Naive thymus-derived CD4-positive, alpha-beta T cell (primary cell): Measurements from ENCODE around the gene MAGI3. TPM values are rescaled to one million over a fixed set of nuclear protein-coding genes. Genes with fewer than 3 reads are reported as not detected.
"Not testable (repeated sequence)": the region's sequence is repeated elsewhere in the genome, so short reads cannot be mapped to it uniquely, and the experiment has no call there.

Experiments
- ATAC-seq: fragments of 150-1000 bp; cut with Tn5 transposase; 2 replicates; pipeline ENCODE4 v1.10.0; 2021; ENCODE audit warnings: mild to moderate bottlenecking, moderate library complexity
- CTCF ChIA-PET: fragments of 350-600 bp; sonication (Branson Sonifier 250); formaldehyde crosslinking; loops from one replicate; lab custom pipeline; 2021; ENCODE audit warnings: antibody characterized with exemption; lab: Charles Lee
- POLR2A ChIA-PET: fragments of 350-600 bp; sonication (Branson Sonifier 250); formaldehyde crosslinking; loops from one replicate; lab custom pipeline; 2021; ENCODE audit warnings: antibody characterized with exemption, inconsistent platforms; lab: Charles Lee
- DNase-seq, 9 donors: peaks; one replicate each; pipeline versions ENCODE4 v3.0.0 to v3.0.0-alpha.2; 2020 to 2022; ENCODE audit warnings: mixed read lengths in 1 of 9
- H3K27ac ChIP-seq: one replicate; pipeline ENCODE4 v1.7.0; 2013; ENCODE audit warnings: mild to moderate bottlenecking, low read depth, low read length, moderate library complexity
- H3K27me3 ChIP-seq, 2 donors: one replicate each; pipeline ENCODE4 v1.7.0; 2013; ENCODE audit warnings: low read length in 2 of 2, mild to moderate bottlenecking in 2 of 2, moderate library complexity in 2 of 2; ENCODE audit not compliant: control insufficient read depth in 2 of 2, insufficient read depth in 2 of 2
- H3K36me3 ChIP-seq, 3 experiments: 1 replicate in 2 of 3; 2 replicates in 1 of 3; pipeline ENCODE4 v1.7.0; 2013; ENCODE audit warnings: low read length in 3 of 3, mild to moderate bottlenecking in 3 of 3, moderate library complexity in 1 of 3; ENCODE audit not compliant: insufficient read depth in 3 of 3, control insufficient read depth in 2 of 3
- H3K4me1 ChIP-seq, 2 donors: one replicate each; pipeline ENCODE4 v1.7.0; 2013; ENCODE audit warnings: low read length in 2 of 2, mild to moderate bottlenecking in 2 of 2, moderate library complexity in 1 of 2; ENCODE audit not compliant: control insufficient read depth in 2 of 2, insufficient read depth in 2 of 2
- H3K4me3 ChIP-seq: 2 replicates; pipeline ENCODE4 v1.7.0; 2013; ENCODE audit warnings: mild to moderate bottlenecking, low read length
- H3K9me3 ChIP-seq, 3 experiments: 1 replicate in 2 of 3; 2 replicates in 1 of 3; pipeline ENCODE4 v1.7.0; 2013; ENCODE audit warnings: low read length in 3 of 3; ENCODE audit not compliant: control insufficient read depth in 2 of 3
- H3K27ac Mint-ChIP-seq, 9 donors: one replicate each; pipeline ENCODE4 v1.8.0; 2020 to 2022; ENCODE audit warnings: mixed read lengths in 9 of 9, mild to moderate bottlenecking in 8 of 9, moderate library complexity in 5 of 9, inconsistent platforms in 2 of 9
- H3K27me3 Mint-ChIP-seq, 5 donors: one replicate each; pipeline ENCODE4 v1.8.0; 2021 to 2022; ENCODE audit warnings: mixed read lengths in 5 of 5, mild to moderate bottlenecking in 1 of 5
- H3K36me3 Mint-ChIP-seq, 5 donors: one replicate each; pipeline ENCODE4 v1.8.0; 2020 to 2022; ENCODE audit warnings: mixed read lengths in 5 of 5, mild to moderate bottlenecking in 3 of 5, inconsistent platforms in 1 of 5
- H3K4me1 Mint-ChIP-seq, 7 donors: one replicate each; pipeline ENCODE4 v1.8.0; 2020 to 2022; ENCODE audit warnings: mixed read lengths in 7 of 7, mild to moderate bottlenecking in 3 of 7, inconsistent platforms in 1 of 7
- H3K4me3 Mint-ChIP-seq, 10 donors: one replicate each; pipeline ENCODE4 v1.8.0; 2020 to 2022; ENCODE audit warnings: mild to moderate bottlenecking in 10 of 10, mixed read lengths in 10 of 10, moderate library complexity in 6 of 10, inconsistent platforms in 2 of 10
- H3K9me3 Mint-ChIP-seq, 11 donors: one replicate each; pipeline ENCODE4 v1.8.0; 2020 to 2022; ENCODE audit warnings: mixed read lengths in 11 of 11, mild to moderate bottlenecking in 4 of 11, inconsistent platforms in 1 of 11, moderate library complexity in 1 of 11
- intact Hi-C, 2 donors: fragments of 100-400 bp; cut with micrococcal nuclease; formaldehyde crosslinking; loops; one replicate each; pipeline ENCODE4 v1.15.1; 2023
- polyA plus RNA-seq, 2 donors: library from polyadenylated mRNA; unstranded; fragments of 300-500 nt; fragmentation: Illumina TruSeq; gene quantifications; one replicate each; pipeline ENCODE4 v1.2.3, GENCODE V29; 2021
- total RNA-seq, 6 experiments: library from RNA in 5 of 6; stranded (reverse) in 5 of 6; gene quantifications; 1 replicate in 5 of 6; 2 replicates in 1 of 6; pipeline ENCODE4 v1.2.3 and lab custom pipeline; 2021 to 2026

MAGI3 gene
- total and polyA plus RNA-seq, 7 experiments from 2014 or later, result 3.6 to 8.8 (median 6.6) TPM

DNA sequence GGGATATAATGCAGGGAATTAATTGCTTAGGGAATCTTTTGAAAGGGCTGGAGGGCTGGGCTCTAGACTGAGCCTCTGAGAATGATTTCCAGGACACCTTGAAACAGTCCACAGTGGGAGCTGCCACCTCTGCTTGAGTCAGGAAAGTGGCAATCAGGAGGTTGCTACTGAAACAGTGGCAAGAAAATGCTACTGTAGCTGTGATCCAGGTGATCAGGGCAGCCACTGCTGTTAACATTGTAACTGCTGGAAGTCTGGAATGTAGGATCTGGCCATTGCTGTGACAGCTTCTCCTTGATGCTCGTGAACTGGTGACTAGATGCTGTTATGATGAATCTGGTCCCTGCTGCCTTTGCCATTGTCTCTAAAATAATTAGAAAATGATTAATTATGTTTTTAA is 12.8 kb downstream of the MAGI3 start:
- ChIA-PET CTCF (interaction anchor here (0.7 kb wide), 1 partner anchor 1175 kb away, joined by 7 read pairs; no protein-coding TSS in a partner anchor), POLR2A (interaction anchor here (0.6 to 1.5 kb wide), 2 partner anchors 9 to 360 kb away, joined by 3 to 4 read pairs; no protein-coding TSS in a partner anchor)
- peaks cover 0 to 9% (median 4%) of the 10 kb centered on the region in 7 donors for H3K4me1 Mint-ChIP-seq
- no peaks in the 10 kb centered on the region for H3K9me3 ChIP-seq
- peaks cover 0 to 16% (median 6%) of the 10 kb centered on the region in 5 donors for H3K27me3 Mint-ChIP-seq
- H3K4me1 ChIP-seq, result no peaks in the 10 kb centered on the region
- ATAC-seq (no peak), DNase-seq (no peak)
- no peaks in the 10 kb centered on the region for H3K9me3 Mint-ChIP-seq
- H3K27ac ChIP-seq, result no peak overlapping the region
- H3K4me3 ChIP-seq, result no peak overlapping the region
- H3K4me3 Mint-ChIP-seq, result no peak overlapping the region
- H3K27ac Mint-ChIP-seq, result no peak overlapping the region
- H3K36me3 Mint-ChIP-seq, result no peaks in the 10 kb centered on the region
- H3K36me3 ChIP-seq, result no peaks in the 10 kb centered on the region
- peaks cover 0 to 7% of the 10 kb centered on the region in 2 donors for H3K27me3 ChIP-seq
- intact Hi-C loops, result no loop called here

DNA sequence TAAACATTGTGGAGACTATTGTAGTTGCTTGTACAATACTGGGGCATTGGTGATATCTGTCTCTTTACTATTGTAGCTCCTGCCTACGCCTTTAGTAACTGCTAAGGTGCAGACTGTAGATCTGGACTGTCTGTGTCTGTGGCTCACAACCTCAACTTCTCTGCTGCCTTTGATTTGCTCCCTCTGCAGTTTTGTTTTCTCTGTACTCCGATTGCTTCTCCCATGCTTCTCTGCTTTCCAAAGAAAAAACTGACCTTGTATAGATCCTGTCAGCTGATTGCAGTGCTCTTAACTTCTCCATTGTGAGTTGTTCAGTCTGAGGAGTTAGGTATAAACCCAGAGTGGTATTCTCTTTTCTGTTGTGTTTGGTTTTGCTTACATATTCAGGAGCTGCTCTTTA is 15.3 kb downstream of the MAGI3 start:
- Histone ChIP-seq H3K27ac (no peak overlapping the region), H3K4me3 (no peak overlapping the region), H3K9me3 (no peaks in the 10 kb centered on the region), H3K27me3 (no peaks in the 10 kb centered on the region), H3K4me1 (no peaks in the 10 kb centered on the region), H3K36me3 (no peaks in the 10 kb centered on the region)
- H3K9me3 Mint-ChIP-seq, result no peaks in the 10 kb centered on the region
- peaks cover 0 to 9% (median 4%) of the 10 kb centered on the region in 7 donors for H3K4me1 Mint-ChIP-seq
- DNase-seq (no peak), ATAC-seq (no peak)
- H3K4me3 Mint-ChIP-seq, result no peak overlapping the region
- peak overlapping the region in 2 of 9 donors; percentile 12 to 36 for H3K27ac Mint-ChIP-seq
- peaks cover 0 to 6% (median 0%) of the 10 kb centered on the region in 5 donors for H3K27me3 Mint-ChIP-seq
- CTCF ChIA-PET, result no interaction called here
- H3K36me3 Mint-ChIP-seq, result no peaks in the 10 kb centered on the region
- POLR2A ChIA-PET, result interaction anchor here (1.1 kb wide), 1 partner anchor 11 kb away, joined by 6 read pairs; no protein-coding TSS in a partner anchor
- intact Hi-C loops, result no loop called here

DNA sequence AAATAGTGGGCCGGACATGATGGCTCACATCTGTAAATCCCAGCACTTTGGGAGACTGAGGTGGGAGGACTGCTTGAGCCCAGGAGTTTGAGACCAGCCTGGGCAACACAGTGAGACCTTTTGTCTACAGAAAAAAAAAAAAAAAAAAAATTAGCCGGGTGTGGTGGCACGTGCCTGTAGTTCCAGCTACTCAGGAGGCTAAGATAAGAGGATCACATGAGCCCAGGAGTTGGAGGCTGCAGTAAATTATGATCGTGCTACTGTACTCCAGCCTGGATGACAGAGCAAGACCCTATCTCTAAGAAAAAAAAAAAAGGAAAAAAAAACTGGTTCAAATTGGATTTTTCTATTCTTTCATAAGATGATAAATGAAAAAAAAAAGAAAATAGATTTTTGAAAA is 15.8 kb downstream of the MAGI3 start:
- H3K9me3 Mint-ChIP-seq, CTCF ChIA-PET, H3K4me3 Mint-ChIP-seq, H3K27me3 Mint-ChIP-seq, H3K4me1 Mint-ChIP-seq, H3K9me3 ChIP-seq, H3K36me3 Mint-ChIP-seq, H3K27ac ChIP-seq, POLR2A ChIA-PET, H3K27ac Mint-ChIP-seq, H3K4me3 ChIP-seq, H3K36me3 ChIP-seq, H3K4me1 ChIP-seq, intact Hi-C loops, ATAC-seq, H3K27me3 ChIP-seq, DNase-seq: not testable (repeated sequence)

DNA sequence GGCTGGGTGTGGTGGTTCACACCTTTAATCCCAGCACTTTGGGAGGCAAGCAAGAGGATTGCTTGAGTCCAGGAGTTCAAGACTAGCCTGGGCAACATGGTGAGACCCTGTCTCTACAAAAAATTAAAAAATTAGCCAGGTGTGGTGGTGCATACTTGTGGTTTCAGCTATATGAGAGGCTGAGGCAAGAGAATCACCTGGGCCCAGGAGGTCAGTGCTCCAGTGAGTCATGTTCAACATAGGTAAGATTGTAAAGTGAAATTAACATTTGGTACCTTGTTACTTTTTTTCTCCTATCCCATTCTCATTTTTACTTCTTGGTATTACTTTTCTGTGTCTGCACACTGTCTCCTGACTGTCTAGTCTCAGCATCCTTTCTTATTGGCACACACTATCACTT is 19.0 kb downstream of the MAGI3 start:
- no peaks in the 10 kb centered on the region for H3K4me1 ChIP-seq
- H3K9me3 ChIP-seq, result no peaks in the 10 kb centered on the region
- no peak for ATAC-seq
- H3K27ac ChIP-seq, result no peak overlapping the region
- H3K36me3 ChIP-seq, result no peaks in the 10 kb centered on the region
- H3K27me3 ChIP-seq, result no peaks in the 10 kb centered on the region
- POLR2A ChIA-PET, result interaction anchor here (1.0 kb wide), 1 partner anchor 27 kb away, joined by 3 read pairs; no protein-coding TSS in a partner anchor
- Mint-ChIP-seq H3K9me3 (peaks cover 0 to 6% (median 0%) of the 10 kb centered on the region in 11 donors), H3K27ac (no peak overlapping the region), H3K27me3 (peaks cover 0 to 3% (median 0%) of the 10 kb centered on the region in 5 donors), H3K4me3 (no peak overlapping the region), H3K4me1 (peaks cover 0 to 7% (median 4%) of the 10 kb centered on the region in 7 donors), H3K36me3 (peaks cover 0 to 4% (median 0%) of the 10 kb centered on the region in 5 donors)
- intact Hi-C loops, result no loop called here
- CTCF ChIA-PET, result no interaction called here
- no peak for DNase-seq
- H3K4me3 ChIP-seq, result no peak overlapping the region

DNA sequence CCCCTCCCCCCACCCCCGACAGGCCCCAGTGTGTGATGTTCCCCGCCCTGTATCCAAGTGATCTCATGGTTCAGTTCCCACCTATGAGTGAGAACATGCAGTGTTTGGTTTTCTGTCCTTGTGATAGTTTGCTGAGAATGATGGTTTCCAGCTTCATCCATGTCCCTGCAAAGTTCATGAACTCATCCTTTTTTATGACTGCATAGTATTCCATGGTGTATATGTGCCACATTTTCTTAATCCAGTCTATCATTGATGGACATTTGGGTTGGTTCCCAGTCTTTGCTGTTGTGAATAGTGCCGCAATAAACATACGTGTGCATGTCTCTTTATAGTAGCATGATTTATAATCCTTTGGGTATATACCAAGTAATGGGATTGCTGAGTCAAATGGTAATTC is 21.7 kb downstream of the MAGI3 start:
- H3K36me3 ChIP-seq, CTCF ChIA-PET, ATAC-seq, H3K27ac Mint-ChIP-seq, H3K4me3 Mint-ChIP-seq, DNase-seq, POLR2A ChIA-PET, H3K27me3 ChIP-seq, H3K9me3 Mint-ChIP-seq, H3K27me3 Mint-ChIP-seq, H3K4me1 ChIP-seq, H3K36me3 Mint-ChIP-seq, H3K27ac ChIP-seq, H3K4me3 ChIP-seq, H3K9me3 ChIP-seq, H3K4me1 Mint-ChIP-seq: not testable (repeated sequence)
- intact Hi-C loops, result loop anchor here in 1 of 2 donors (10.0 kb wide), 1 partner anchor 523 kb away; no protein-coding TSS in a partner anchor

DNA sequence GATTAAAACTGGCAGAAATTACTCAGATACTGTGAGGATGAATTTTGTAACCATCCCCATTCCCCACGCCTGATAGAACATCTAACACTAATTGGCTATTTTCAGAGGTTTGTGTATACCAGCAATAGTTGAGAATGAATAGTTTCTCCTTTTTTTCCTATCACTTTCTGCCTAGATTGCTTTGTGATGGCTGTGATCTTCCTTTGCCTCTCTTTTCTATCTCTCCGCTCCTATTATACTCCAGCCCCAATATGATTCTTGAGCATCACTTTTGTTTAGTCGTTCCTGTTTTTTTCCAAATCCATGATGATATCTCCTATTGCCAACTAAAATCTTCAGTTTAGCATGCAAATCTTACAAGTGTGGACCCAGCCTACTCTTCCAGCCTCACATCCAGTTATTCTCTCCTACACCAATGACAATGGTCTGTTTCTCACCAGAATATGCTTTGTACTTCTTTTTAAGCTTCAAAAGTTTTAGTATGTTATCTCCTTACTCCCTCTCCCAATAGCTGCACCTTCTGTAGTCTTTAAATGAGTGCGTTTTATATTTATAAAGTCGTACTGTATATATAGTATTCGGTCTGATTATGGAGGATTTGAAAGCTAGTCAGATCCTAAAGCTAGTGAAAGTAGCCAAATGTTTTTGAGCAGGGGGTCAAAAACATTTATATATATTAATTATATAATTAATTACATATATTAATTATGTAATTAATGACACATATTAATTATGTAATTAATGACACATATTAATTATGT is 25.2 kb downstream of the MAGI3 start:
- Histone ChIP-seq H3K27me3 (no peaks in the 10 kb centered on the region), H3K27ac (no peak overlapping the region), H3K4me1 (no peaks in the 10 kb centered on the region), H3K9me3 (no peaks in the 10 kb centered on the region), H3K4me3 (no peak overlapping the region), H3K36me3 (no peaks in the 10 kb centered on the region)
- Mint-ChIP-seq H3K27me3 (no peaks in the 10 kb centered on the region), H3K4me3 (no peak overlapping the region), H3K9me3 (peaks cover 0 to 17% (median 5%) of the 10 kb centered on the region in 11 donors), H3K4me1 (peaks cover 0 to 5% (median 0%) of the 10 kb centered on the region in 7 donors), H3K36me3 (peaks cover 0 to 8% (median 4%) of the 10 kb centered on the region in 5 donors), H3K27ac (peak overlapping the region in 5 of 9 donors; percentile 0 to 27 (median 1))
- ATAC-seq (no peak), DNase-seq (peak in 5 of 9 donors; percentile 1 to 27 (median 10))
- ChIA-PET CTCF (interaction anchor here (0.5 to 0.6 kb wide), 2 partner anchors 25 to 751 kb away, joined by 3 read pairs; no protein-coding TSS in a partner anchor), POLR2A (interaction anchor here (0.7 to 1.5 kb wide), 2 partner anchors 24 to 25 kb away, joined by 3 read pairs; partner anchors contain the start of gene MAGI3)
- intact Hi-C loops, result loop anchor here (1.0 to 10.0 kb wide), 3 partner anchors 23 to 519 kb away; no protein-coding TSS in a partner anchor
